GM23338 (cell line): Measurements from ENCODE around the gene OR6K2. TPM values are rescaled to one million over a fixed set of nuclear protein-coding genes. Genes with fewer than 3 reads are reported as not detected.

Experiments
- ATAC-seq: fragments of 200-7000 bp; cut with Tn5 transposase; 3 replicates; pipeline ENCODE4 v1.9.1; 2020
- DNase-seq: peaks from one replicate; pipeline ENCODE4 v3.0.0-alpha.2; 2015; ENCODE audit warnings: low spot score
- H2AFZ ChIP-seq: fragments of 200-600 bp; sonication (generic); 2 replicates; pipeline ENCODE4 v1.8.0; 2016; ENCODE audit warnings: antibody characterized with exemption, mild to moderate bottlenecking, moderate library complexity
- H3F3A ChIP-seq: fragments of 200-600 bp; sonication (generic); replicated peaks from 2 replicates; pipeline ENCODE4 v1.8.0; 2017; ENCODE audit warnings: antibody characterized with exemption, mixed run types, low read depth
- H3K27ac ChIP-seq: fragments of 200-600 bp; sonication (generic); 2 replicates; pipeline ENCODE4 v1.6.1; 2016; ENCODE audit warnings: low read depth
- H3K27me3 ChIP-seq: fragments of 200-600 bp; sonication (generic); 2 replicates; pipeline ENCODE4 v1.8.0; 2016; ENCODE audit warnings: mild to moderate bottlenecking, mixed run types, moderate library complexity; ENCODE audit not compliant: insufficient read depth
- H3K36me3 ChIP-seq: fragments of 200-600 bp; sonication (generic); 2 replicates; pipeline ENCODE4 v1.8.0; 2016; ENCODE audit warnings: mild to moderate bottlenecking; ENCODE audit not compliant: insufficient read depth
- H3K4me1 ChIP-seq: fragments of 200-600 bp; sonication (generic); 2 replicates; pipeline ENCODE4 v1.8.0; 2016; ENCODE audit warnings: mild to moderate bottlenecking, moderate library complexity; ENCODE audit not compliant: insufficient read depth
- H3K4me2 ChIP-seq: fragments of 200-600 bp; sonication (generic); 2 replicates; pipeline ENCODE4 v1.7.1; 2017; ENCODE audit warnings: mixed run types
- H3K4me3 ChIP-seq: fragments of 200-600 bp; sonication (generic); 2 replicates; pipeline ENCODE4 v1.6.1; 2016; ENCODE audit warnings: mixed run types
- H3K79me2 ChIP-seq: fragments of 200-600 bp; sonication (generic); replicated peaks from 2 replicates; pipeline ENCODE4 v1.8.0; 2017; ENCODE audit warnings: mild to moderate bottlenecking; ENCODE audit not compliant: insufficient read depth
- H3K9me2 ChIP-seq: fragments of 200-600 bp; sonication (generic); 2 replicates; pipeline ENCODE4 v1.8.0; 2017; ENCODE audit not compliant: insufficient read depth
- H4K20me1 ChIP-seq: fragments of 200-600 bp; sonication (generic); replicated peaks from 2 replicates; pipeline ENCODE4 v1.8.0; 2017; ENCODE audit warnings: mild to moderate bottlenecking; ENCODE audit not compliant: insufficient read depth
- H3K27ac Mint-ChIP-seq: 2 replicates; pipeline ENCODE4 v1.8.0; 2020; ENCODE audit warnings: inconsistent platforms, mild to moderate bottlenecking, moderate library complexity, mixed read lengths
- H3K27me3 Mint-ChIP-seq: 3 replicates; pipeline ENCODE4 v1.8.0; 2022; ENCODE audit warnings: low read depth, mild to moderate bottlenecking, moderate library complexity, mixed read lengths, inconsistent platforms; ENCODE audit not compliant: insufficient read depth, poor library complexity
- H3K36me3 Mint-ChIP-seq: 3 replicates; pipeline ENCODE4 v1.8.0; 2021; ENCODE audit warnings: low read depth, mild to moderate bottlenecking, inconsistent platforms, moderate library complexity, mixed read lengths
- H3K4me1 Mint-ChIP-seq: 3 replicates; pipeline ENCODE4 v1.8.0; 2020; ENCODE audit warnings: mild to moderate bottlenecking, inconsistent platforms, mixed read lengths
- H3K4me3 Mint-ChIP-seq: 3 replicates; pipeline ENCODE4 v1.8.0; 2021; ENCODE audit warnings: moderate library complexity, mild to moderate bottlenecking, inconsistent platforms, mixed read lengths
- H3K9me3 Mint-ChIP-seq: 3 replicates; pipeline ENCODE4 v1.8.0; 2020; ENCODE audit warnings: moderate library complexity, mild to moderate bottlenecking, inconsistent platforms, mixed read lengths
- CREB1 ChIP-seq: fragments of 250-450 bp; sonication (Bioruptor Pico); IDR thresholded peaks from 2 replicates; pipeline ENCODE4 v1.5.0; 2020; ENCODE audit warnings: low read depth, mild to moderate bottlenecking, moderate library complexity
- EZH2 ChIP-seq: fragments of 200-600 bp; sonication (generic); IDR thresholded peaks from one replicate; pipeline ENCODE4 v1.8.0; 2017; ENCODE audit warnings: antibody characterized with exemption, mild to moderate bottlenecking, low read depth; ENCODE audit not compliant: unreplicated experiment
- EZH2phosphoT487 ChIP-seq: fragments of 200-600 bp; sonication (generic); IDR thresholded peaks from one replicate; pipeline ENCODE4 v1.8.1; 2018; ENCODE audit warnings: antibody characterized with exemption; ENCODE audit not compliant: unreplicated experiment
- JUNB ChIP-seq: IDR thresholded peaks from one replicate; pipeline ENCODE4 v1.6.1; 2016; ENCODE audit warnings: antibody characterized with exemption; ENCODE audit not compliant: unreplicated experiment
- NANOG ChIP-seq: IDR thresholded peaks from 2 replicates; pipeline ENCODE4 v1.6.1; 2016; ENCODE audit warnings: antibody characterized with exemption, borderline replicate concordance
- POLR2AphosphoS5 ChIP-seq: IDR thresholded peaks from 2 replicates; pipeline ENCODE4 v1.6.1; 2016; ENCODE audit warnings: antibody characterized with exemption, low read depth
- STAT1 ChIP-seq: IDR thresholded peaks from one replicate; pipeline ENCODE4 v1.6.1; 2016; ENCODE audit warnings: antibody characterized with exemption; ENCODE audit not compliant: unreplicated experiment
- ZNF114 ChIP-seq: fragments of 250-450 bp; sonication (Bioruptor Pico); IDR thresholded peaks from 2 replicates; pipeline ENCODE4 v1.5.0; 2020; ENCODE audit warnings: mild to moderate bottlenecking, moderate library complexity
- ZNF331 ChIP-seq: fragments of 250-450 bp; sonication (Bioruptor Pico); IDR thresholded peaks from 2 replicates; pipeline ENCODE4 v1.5.0; 2020; ENCODE audit warnings: low read depth, mild to moderate bottlenecking, moderate library complexity
- polyA plus RNA-seq: library from polyadenylated mRNA; unstranded; fragments of >200 nt; fragmentation: Nextera tagmentation; extraction: Ambion mirVana; gene quantifications from 2 replicates; pipeline ENCODE4 v1.2.1, GENCODE V29; 2016
- total RNA-seq: library from RNA; depleted of rRNA; stranded (reverse); fragments of >200 nt; shearing (Covaris generic); gene quantifications from 2 replicates; pipeline ENCODE4 v1.2.3, GENCODE V29; 2014
- TF ChIP-seq, protein P1 (sequence below), 2 experiments: fragments of 200-600 bp in 1 of 2; sonication (generic) in 1 of 2; conservative IDR thresholded peaks; 2 replicates each; pipeline versions ENCODE4 v1.5.1 to v1.6.1; 2016 to 2017; ENCODE audit warnings: antibody characterized with exemption in 2 of 2, low read depth in 2 of 2, mild to moderate bottlenecking in 2 of 2, moderate library complexity in 1 of 2
- TF ChIP-seq, protein P2 (sequence below): IDR thresholded peaks from 2 replicates; pipeline ENCODE4 v1.6.1; 2016; ENCODE audit warnings: antibody characterized with exemption
- TF ChIP-seq, protein P3 (sequence below): IDR thresholded peaks from one replicate; pipeline ENCODE4 v1.6.1; 2018; ENCODE audit warnings: antibody characterized with exemption; ENCODE audit not compliant: unreplicated experiment

OR6K2 gene
- total and polyA plus RNA-seq, 2 experiments from 2014 or later: not detected

DNA sequence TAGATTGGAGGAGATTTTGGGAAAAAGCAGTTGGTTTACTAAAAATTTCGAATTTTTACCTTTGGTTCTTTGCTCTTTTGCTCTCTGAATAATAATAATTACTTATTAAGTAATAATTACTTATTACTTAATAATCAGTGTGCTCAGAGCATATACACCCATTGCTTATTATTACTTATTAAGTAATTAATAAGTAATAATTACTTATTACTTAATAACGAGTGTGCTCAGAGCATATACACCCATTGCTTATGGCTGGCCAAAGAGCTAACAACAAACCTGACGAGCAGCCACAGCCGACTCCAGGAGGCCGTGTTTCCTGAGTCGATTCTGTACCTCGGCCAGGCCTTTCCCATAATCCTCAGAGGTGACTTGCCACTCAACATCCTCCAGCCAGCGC lies 34.4 kb downstream of the OR6K2 start (continued):
- TF ChIP-seq ZNF331 (no peak), NANOG (no peak), JUNB (no peak), CREB1 (CRISPR knock-in tag) (no peak), ZNF114 (CRISPR knock-in tag) (no peak), STAT1 (no peak), EZH2phosphoT487 (no peak), POLR2AphosphoS5 (no peak), EZH2 (no peak)
- TF ChIP-seq, protein P1, sequence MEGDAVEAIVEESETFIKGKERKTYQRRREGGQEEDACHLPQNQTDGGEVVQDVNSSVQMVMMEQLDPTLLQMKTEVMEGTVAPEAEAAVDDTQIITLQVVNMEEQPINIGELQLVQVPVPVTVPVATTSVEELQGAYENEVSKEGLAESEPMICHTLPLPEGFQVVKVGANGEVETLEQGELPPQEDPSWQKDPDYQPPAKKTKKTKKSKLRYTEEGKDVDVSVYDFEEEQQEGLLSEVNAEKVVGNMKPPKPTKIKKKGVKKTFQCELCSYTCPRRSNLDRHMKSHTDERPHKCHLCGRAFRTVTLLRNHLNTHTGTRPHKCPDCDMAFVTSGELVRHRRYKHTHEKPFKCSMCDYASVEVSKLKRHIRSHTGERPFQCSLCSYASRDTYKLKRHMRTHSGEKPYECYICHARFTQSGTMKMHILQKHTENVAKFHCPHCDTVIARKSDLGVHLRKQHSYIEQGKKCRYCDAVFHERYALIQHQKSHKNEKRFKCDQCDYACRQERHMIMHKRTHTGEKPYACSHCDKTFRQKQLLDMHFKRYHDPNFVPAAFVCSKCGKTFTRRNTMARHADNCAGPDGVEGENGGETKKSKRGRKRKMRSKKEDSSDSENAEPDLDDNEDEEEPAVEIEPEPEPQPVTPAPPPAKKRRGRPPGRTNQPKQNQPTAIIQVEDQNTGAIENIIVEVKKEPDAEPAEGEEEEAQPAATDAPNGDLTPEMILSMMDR (conservative IDR thresholded peaks at IDR 0.05; ENCODE audit: low read depth in 2 of 2): no peak
- TF ChIP-seq, protein P2, sequence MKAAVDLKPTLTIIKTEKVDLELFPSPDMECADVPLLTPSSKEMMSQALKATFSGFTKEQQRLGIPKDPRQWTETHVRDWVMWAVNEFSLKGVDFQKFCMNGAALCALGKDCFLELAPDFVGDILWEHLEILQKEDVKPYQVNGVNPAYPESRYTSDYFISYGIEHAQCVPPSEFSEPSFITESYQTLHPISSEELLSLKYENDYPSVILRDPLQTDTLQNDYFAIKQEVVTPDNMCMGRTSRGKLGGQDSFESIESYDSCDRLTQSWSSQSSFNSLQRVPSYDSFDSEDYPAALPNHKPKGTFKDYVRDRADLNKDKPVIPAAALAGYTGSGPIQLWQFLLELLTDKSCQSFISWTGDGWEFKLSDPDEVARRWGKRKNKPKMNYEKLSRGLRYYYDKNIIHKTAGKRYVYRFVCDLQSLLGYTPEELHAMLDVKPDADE: no peak

DNA sequence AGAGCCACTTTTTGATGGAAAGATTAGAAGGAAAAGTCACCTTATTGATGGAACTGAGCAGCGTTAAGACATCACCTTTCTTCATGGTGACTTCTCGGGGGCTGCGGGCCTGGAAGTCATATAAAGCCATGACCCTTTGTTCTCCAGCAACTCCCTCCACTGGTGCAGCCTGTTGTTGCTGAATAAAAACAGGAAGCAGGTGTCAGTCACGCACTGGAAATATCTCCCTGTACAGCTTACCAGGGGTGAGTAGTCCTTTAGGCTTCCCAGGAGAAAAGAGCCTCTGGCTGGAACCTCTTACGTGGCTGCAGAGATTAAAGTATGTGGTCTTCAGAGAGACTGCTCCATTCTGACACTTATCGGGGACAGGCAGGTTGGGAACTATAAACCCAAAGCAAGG lies 45.9 kb downstream of the OR6K2 start:
- Histone ChIP-seq H3K27me3 (no peaks in the 10 kb centered on the region), H3K36me3 (no peaks in the 10 kb centered on the region), H3K4me1 (no peaks in the 10 kb centered on the region), H3K4me3 (no peak overlapping the region), H3F3A (no peaks in the 10 kb centered on the region), H4K20me1 (no peaks in the 10 kb centered on the region), H2AFZ (peak overlapping the region; percentile 80), H3K4me2 (no peak overlapping the region), H3K9me2 (no peaks in the 10 kb centered on the region), H3K27ac (no peak overlapping the region), H3K79me2 (no peaks in the 10 kb centered on the region)
- Mint-ChIP-seq H3K36me3 (no peaks in the 10 kb centered on the region), H3K9me3 (no peaks in the 10 kb centered on the region), H3K27ac (peak overlapping the region; percentile 33; the same call in 1 of the 2 replicates), H3K27me3 (no peaks in the 10 kb centered on the region), H3K4me3 (no peak overlapping the region), H3K4me1 (no peaks in the 10 kb centered on the region)
- ATAC-seq: no peak
- DNase-seq: peak; percentile 5
- no peak for TF ChIP-seq NANOG
- no peak for TF ChIP-seq POLR2AphosphoS5
- TF ChIP-seq ZNF114 (CRISPR knock-in tag): no peak
- TF ChIP-seq, protein P3, sequence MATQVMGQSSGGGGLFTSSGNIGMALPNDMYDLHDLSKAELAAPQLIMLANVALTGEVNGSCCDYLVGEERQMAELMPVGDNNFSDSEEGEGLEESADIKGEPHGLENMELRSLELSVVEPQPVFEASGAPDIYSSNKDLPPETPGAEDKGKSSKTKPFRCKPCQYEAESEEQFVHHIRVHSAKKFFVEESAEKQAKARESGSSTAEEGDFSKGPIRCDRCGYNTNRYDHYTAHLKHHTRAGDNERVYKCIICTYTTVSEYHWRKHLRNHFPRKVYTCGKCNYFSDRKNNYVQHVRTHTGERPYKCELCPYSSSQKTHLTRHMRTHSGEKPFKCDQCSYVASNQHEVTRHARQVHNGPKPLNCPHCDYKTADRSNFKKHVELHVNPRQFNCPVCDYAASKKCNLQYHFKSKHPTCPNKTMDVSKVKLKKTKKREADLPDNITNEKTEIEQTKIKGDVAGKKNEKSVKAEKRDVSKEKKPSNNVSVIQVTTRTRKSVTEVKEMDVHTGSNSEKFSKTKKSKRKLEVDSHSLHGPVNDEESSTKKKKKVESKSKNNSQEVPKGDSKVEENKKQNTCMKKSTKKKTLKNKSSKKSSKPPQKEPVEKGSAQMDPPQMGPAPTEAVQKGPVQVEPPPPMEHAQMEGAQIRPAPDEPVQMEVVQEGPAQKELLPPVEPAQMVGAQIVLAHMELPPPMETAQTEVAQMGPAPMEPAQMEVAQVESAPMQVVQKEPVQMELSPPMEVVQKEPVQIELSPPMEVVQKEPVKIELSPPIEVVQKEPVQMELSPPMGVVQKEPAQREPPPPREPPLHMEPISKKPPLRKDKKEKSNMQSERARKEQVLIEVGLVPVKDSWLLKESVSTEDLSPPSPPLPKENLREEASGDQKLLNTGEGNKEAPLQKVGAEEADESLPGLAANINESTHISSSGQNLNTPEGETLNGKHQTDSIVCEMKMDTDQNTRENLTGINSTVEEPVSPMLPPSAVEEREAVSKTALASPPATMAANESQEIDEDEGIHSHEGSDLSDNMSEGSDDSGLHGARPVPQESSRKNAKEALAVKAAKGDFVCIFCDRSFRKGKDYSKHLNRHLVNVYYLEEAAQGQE: no peak
- TF ChIP-seq, protein P2: no peak
- no peak for TF ChIP-seq EZH2
- no peak for TF ChIP-seq STAT1
- TF ChIP-seq, protein P1 (conservative IDR thresholded peaks at IDR 0.05; ENCODE audit: low read depth in 2 of 2): no peak
- no peak for TF ChIP-seq ZNF331
- no peak for TF ChIP-seq CREB1 (CRISPR knock-in tag)
- no peak for TF ChIP-seq JUNB
- no peak for TF ChIP-seq EZH2phosphoT487
